Hindlimb muscle (tissue), 1 donor: ENCODE results near the gene SLC6A11. TPM values are rescaled to one million over a fixed set of nuclear protein-coding genes. Genes with fewer than 3 reads are reported as not detected.

Experiments used
- DNase-seq: peaks from one replicate; pipeline ENCODE4 v3.0.0-alpha.2; 2013
- polyA plus RNA-seq: library from polyadenylated mRNA; unstranded; fragments of 120-200 nt; gene quantifications from one replicate; pipeline ENCODE4 v1.2.1, GENCODE V29; 2013; ENCODE audit not compliant: insufficient read length

Gene SLC6A11
- polyA plus RNA-seq, 1 donor = 0.06 TPM

DNA sequence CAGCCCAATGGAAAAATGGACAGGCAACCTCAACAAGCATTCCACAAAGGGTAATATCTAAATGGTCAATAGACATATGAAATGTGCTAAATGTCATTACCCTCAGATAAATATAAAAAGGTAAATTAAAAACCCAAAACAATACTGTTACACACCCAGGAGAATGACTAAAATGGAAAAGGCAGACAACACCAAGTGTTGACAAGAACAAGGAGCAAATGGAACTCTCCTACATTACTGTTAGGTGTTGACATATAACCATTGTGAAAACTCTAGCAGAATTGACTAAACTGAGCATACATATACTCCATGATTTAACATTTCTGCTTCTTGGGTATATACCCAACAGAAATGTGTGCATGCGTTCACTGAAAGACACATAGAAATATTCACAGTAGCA, 25.3 kb upstream of the SLC6A11 start:
- DNase-seq = no peak

DNA sequence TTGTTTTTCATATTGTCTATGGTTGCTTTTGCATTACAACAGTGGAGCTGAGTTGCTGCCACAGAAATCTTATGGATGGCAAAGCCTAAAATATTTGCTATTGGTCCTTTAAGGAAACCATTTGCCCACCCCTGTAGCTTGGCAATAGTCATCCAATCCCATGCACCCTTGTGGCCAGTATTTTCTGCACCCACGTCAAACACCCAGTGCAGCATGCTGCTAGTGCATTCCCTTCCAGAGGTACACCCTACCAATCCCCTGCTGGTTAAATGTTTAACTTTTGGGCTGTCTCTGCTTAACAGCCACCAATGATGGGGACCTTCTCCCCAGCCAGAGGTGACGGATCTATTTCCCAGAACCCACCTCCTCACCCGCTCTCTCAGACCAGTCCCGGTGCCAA, 23.8 kb upstream of the SLC6A11 start:
- no peak for DNase-seq

- DNase-seq = no peak
These were observed 17.2 kb upstream of the SLC6A11 start for GRCh38 chr3:10798600-10799367.

DNA sequence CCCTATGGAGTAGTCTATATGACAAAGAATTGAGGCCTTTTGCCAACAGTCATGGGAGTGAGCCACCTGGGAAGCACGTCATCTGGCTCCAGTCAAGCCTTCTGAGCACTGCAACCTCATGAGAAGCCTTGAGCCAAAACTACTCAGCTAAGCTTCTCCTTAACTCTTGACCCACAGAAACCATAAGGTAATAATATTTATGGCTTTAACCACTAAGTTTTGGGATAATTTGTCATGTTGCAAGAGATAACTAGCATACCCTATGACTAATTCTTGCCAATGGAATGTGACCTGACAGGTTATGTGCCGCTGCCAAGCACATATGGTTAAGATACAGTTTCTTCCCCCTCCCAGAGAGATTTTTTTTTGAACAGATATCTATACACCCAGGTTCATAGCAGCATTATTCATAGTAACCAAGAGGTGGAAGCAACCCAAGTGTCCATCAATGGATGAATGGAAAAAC, 11.8 kb upstream of the SLC6A11 start:
- DNase-seq = no peak

- DNase-seq = no peak
These were observed 10.0 kb upstream of the SLC6A11 start for GRCh38 chr3:10806006-10806405.

DNA sequence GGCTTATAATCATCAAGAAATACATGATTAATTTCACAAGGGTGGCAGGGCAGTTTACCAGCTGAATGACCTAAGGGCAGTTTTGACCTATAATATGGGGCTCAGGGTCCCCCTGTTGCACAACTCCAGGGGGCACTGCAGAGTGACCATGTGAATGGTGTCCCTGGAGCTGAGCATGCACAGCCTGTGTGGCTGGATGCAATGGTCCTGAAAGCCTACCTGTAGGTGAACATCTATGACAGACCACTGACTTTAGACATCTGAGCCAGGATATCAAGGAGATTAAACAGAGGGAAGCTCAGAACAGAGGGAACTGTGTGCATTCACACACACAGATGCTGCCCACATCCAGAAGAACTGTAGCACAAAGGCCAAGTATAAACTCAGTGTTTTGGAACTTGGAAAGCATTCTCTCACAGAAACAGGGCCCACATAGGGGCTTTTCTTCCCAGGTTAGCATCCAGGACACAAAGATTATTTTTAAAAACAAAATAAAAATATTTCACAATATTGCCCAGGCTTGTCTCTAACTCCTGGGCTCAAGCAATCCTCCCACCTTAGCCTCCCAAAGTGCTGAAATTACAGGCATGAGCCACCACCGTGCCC, 7.8 kb upstream of the SLC6A11 start:
- no peak for DNase-seq

- no peak for DNase-seq
These were observed 7.1 kb upstream of the SLC6A11 start for GRCh38 chr3:10808974-10809373.

DNA sequence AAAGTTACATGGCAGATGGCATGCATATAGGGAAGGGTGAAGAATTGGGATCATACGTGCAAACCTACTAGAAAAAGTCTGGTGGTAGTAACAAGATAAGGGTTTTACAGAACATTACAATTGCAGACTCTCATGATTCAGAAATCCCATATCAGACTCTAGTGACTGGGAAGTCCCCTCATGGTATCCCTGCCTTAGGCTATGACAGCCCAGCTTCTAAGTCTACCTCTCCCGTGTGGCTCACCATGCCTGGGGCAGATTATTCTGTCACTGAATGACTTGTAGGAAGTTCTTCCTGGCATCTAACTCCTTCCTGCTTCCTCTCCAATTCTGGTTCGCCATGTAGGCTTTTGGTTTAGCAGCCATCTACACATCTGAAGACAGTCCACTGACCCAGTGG, 5.7 kb upstream of the SLC6A11 start:
- DNase-seq = no peak

GRCh38 chr3:10813425-10813824, 2.6 kb upstream of the SLC6A11 start:
- no peak for DNase-seq

DNA sequence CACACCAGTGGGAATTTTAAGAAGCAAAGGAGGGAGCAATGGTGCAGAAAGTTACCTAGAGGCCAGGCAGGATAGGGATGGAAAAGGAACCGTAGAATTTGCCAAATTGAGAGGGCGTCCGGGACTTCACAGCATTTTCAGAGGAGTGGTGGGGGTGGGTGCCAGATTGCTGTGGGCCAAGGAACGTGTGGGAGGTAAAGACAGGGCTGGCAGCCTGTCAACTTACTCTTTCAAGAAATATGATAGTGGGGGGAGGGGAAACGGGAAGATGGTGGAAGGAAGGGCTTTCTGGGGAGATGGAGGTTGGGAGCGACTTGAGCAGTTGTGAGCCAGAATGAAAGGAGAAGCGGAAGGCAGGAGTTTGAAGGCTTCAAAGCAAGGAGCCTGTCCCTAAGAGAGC, 1.4 kb upstream of the SLC6A11 start:
- no peak for DNase-seq

DNA sequence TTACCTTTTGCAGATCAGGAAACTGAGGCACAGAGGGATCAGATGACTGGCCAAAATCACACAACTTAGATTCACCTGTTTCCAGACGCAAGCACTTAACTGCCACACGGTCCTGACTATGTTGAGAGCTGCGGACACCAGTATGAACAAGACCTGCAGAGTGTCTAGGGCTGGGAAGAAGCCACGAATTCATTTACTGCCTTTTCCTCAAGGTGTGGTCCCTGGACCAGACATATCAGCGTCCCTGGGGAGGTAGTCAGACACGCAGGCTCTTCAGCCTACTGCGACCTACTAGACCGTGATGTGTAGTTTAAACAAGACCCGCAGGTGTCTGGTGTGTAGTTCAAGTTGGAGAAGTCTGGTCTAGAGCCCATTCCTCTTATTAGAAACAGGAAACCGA, 541 bp upstream of the SLC6A11 start:
- DNase-seq = no peak

GRCh38 chr3:10816863-10817253, 830 bp downstream of the SLC6A11 start:
- no peak for DNase-seq

- no peak for DNase-seq
These were observed 1.5 kb downstream of the SLC6A11 start for GRCh38 chr3:10817506-10817905.

DNA sequence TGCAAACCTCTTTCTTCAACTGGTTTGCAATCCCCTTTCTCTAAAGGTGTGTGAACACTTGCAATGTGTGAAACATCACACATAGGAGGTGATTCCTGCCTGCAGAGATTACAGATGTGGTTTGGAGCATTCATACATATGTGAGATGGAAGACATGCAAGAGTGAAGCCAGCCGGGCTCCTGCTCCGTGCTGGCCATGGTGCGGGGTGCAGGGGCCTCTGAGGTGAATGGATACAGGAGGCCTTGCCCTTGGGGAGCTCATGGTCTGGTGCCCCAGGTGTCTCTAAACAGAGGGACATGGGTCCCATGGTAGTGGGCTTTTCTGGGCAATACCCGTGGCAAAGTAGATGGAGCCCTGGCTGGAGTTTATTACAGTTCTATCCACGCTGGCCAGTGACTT, 6.0 kb downstream of the SLC6A11 start:
- DNase-seq = no peak

DNA sequence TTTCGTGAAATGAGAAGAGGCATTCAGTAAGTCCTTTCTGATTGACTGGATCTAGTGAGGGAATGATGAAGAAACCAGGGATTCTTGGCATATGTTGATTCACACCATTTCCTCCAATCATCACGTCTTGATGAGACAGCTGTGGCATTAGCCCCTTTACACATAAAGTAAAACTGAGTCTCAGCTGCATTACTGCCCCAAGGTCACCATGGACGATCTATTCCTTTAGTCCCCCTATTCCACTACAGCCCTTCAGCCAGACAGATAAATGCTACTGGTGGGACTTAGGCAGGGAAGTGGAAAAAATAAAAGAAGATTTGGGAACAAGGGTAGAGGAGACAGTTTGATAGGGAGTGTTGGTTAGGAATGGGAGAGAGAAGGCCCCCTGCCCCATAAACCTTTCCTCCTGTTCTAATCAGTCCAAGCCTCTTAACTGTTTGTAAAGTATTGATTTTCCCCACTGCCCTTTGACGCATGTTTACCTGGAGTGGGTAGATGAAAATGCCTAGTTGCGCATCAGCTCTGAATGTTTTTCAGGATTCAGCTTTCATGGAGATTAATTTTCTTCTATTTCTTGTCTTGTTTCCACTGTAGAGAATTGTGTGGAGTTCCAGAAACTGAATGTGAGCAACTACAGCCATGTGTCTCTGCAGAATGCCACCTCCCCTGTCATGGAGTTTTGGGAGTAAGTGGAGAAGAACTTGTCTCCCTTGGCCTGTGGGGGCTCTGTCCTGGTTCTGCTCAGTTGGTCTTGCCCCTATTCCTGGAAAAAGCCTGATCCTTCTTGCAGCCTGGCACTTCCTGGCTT, 6.9 kb downstream of the SLC6A11 start:
- DNase-seq = no peak

GRCh38 chr3:10823516-10823818, 7.4 kb downstream of the SLC6A11 start:
- DNase-seq = no peak

GRCh38 chr3:10824468-10824867, 8.4 kb downstream of the SLC6A11 start:
- no peak for DNase-seq

GRCh38 chr3:10833855-10834414, 17.9 kb downstream of the SLC6A11 start:
- DNase-seq = no peak

- DNase-seq = no peak
These were observed 18.9 kb downstream of the SLC6A11 start for GRCh38 chr3:10834951-10835350.

GRCh38 chr3:10835406-10835805, 19.4 kb downstream of the SLC6A11 start:
- no peak for DNase-seq

GRCh38 chr3:10836676-10837075, 20.6 kb downstream of the SLC6A11 start:
- DNase-seq = no peak

GRCh38 chr3:10837849-10838248, 21.8 kb downstream of the SLC6A11 start:
- DNase-seq = no peak

- no peak for DNase-seq
These were observed 23.1 kb downstream of the SLC6A11 start for GRCh38 chr3:10839167-10839566.
